HG03432 (cell line): ENCODE measurements around the gene CFAP20DC.
"Not testable (repeated sequence)": the region's sequence is repeated elsewhere in the genome, so short reads cannot be mapped to it uniquely, and the experiment has no call there.

Source experiments
- ATAC-seq: cut with Tn5 transposase; IDR thresholded peaks from one replicate; pipeline ENCODE4 v1.9.1; 2021; ENCODE audit warnings: mild to moderate bottlenecking, moderate library complexity; ENCODE audit not compliant: unreplicated experiment

CFAP20DC gene

DNA sequence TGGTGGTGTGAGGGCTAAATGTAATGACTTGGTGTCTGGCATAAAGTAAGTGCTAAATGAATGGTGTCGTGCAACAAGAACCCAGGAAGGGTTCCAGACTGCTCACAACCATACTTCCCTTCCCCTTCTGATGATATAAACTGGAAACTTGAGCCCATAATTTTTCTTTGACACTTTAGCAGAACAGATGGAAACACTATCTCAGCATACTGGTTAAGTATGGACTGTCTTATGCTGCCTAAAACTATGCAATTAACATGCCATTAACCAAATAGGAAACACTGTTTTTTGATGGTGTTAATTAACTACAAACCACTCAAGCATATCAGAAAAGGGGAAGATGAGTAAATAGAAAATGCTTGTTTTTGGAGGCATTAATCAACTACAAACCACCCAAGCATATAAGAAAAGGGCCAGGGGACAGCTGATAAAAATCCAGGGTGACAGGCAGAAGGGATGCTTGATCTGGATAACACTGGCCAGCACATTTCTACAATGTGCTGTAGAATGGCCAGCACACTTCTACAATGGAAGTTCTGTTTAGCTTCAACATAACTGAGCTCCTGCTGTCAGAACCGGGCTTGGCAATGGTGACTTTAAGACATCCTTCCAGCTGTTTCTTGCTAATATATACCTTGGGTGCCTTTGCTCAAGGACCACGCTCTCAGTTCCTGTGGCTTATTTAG is 297.8 kb downstream of the CFAP20DC start:
- ATAC-seq = no peak

DNA sequence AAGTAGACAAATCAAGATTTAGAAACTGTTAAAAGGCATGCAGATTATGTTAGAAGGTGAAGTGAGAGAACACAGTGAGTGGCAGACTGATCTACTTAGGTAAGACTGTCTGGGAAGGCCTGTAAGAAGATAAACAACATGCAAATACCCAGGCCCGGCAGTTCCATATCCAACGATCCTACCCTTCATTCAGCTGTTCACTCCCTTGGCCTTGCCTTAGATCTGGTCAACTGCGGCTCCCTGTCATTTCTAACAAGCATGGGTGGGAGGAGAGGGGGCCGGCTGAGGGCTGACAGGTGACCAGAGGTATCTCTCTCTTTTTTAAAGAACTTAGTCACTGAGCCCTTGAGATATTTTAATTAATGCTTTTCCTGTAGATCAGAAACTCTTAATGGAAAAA is 298.6 kb downstream of the CFAP20DC start:
- no peak for ATAC-seq

DNA sequence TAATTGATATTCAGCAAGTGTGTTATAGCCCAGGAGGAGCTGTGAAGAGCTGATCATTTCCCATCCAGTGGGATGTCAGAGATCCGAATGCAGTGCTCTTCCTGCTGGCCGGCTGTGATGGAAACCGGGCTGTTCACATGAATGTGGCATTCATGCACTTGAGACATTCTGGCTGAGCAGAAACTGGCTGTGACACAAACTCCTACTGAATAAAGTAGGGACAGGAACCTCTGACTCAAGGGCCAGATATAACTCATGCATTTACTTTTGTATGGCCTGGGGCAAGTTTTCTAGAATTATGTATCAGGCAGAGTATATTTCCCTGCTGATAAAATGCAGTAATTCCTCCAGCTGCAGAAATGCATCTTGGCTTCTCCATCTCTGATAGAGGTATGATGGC is 299.9 kb downstream of the CFAP20DC start:
- no peak for ATAC-seq

DNA sequence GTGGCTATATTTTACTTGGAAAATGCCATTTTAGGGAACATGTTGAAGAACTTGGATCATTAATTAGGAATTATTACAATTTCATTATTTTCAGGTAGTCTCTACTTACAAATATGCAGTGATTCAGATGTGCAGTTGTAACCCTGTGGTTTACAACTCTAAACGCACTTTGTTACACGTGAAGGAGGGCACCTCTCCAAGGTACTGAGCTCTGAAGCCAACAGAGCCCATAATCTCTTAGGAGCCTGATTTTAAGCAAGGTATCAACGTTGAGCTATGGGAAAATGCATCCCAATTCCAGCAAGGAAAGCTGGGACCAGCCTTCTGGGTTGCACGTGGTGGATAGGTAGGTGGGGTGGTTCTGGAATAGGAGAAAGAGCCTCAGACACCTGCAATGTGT is 301.8 kb downstream of the CFAP20DC start:
- no peak for ATAC-seq

DNA sequence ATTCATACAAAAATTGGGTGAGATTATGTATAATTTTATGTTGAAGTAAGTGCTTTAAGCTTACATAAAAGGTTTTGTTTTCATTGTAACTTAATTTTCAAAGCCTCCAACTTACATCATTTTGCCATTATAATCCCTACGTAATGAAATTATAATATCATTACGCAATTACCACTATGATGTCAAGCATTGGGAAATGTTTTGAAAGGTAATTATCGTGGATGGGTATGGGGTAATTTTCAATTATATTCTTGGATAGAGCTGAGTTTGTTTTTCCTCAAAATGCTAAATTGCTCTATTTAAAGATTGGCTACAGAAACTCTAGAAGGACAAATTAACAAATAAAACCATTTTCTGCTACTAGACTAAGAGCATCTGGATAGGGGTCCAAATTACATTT is 303.1 kb downstream of the CFAP20DC start:
- no peak for ATAC-seq

DNA sequence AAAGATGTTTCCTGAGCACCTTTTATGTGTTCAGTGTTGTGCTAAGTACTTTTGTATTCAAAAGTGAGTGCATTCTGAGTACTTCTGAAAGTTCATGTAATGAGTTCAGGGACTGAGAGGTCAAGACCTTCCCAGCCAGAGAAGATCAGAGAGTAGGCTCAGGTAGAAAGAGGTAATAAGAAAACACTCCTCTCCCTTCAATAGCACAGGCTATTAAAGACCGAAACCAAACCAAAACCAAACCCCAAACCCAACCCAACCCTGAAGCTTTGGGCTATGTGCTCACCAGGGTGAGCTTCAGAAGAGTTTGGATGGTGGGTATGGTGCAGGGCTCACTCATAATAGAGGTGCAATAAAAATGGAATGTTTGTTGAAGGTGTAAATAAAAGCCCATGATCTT is 306.5 kb downstream of the CFAP20DC start:
- ATAC-seq = no peak

DNA sequence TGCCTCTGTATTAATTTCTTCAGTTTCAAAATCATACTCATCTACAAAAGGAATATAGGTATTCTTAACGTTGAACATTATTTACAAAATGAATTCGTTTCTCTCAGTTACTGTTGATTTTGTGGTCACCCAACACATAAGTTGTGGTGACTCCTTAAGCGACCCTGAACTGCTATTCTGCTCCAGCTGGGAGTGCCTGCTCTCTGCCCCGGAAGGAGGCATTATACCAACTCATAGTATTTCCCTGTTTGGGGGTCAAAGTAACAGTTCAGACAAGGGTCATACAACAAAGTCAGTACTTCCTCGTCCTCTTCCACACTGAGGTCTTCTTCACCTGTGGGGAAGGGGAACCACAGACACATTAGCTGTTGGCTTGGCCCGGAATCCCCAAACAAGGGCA is 307.6 kb downstream of the CFAP20DC start:
- no peak for ATAC-seq

DNA sequence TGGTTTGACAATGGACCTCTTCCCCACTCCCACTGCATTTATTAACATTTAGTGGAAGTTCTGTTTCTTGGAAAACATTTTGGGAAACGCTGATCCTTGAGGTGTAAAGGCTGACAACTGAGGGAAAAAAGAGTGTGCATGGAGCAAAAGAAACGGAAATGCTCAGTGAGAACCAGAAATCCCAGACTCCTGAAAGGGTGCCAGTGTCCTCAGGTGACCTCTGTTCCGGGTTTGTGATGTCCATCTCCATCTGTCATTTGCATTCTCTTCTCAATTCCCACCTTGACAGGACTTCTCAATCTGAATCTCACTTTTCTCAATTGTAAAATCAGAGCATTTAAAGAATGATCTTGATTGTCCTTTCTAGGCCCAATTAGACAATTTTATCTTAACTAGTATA is 312.2 kb downstream of the CFAP20DC start:
- ATAC-seq = no peak

DNA sequence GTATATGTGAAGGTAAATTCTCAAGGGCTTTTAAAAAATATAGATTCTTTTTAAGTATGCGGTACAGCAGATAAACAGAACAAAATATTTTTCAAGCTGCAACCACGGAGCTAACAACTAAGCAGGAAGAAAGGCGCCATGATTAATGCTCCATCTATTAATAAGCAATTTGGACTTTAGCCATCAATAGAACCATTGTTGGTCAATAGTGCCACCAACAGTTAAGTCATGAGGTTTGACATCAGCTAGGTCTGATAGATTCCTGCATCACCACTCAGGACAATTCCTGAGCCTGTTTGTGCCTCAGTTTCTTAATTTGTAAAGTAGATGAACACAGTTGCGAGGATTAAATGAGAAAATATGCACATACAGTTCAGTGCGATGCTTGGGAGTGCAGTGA is 318.2 kb downstream of the CFAP20DC start:
- ATAC-seq = no peak

DNA sequence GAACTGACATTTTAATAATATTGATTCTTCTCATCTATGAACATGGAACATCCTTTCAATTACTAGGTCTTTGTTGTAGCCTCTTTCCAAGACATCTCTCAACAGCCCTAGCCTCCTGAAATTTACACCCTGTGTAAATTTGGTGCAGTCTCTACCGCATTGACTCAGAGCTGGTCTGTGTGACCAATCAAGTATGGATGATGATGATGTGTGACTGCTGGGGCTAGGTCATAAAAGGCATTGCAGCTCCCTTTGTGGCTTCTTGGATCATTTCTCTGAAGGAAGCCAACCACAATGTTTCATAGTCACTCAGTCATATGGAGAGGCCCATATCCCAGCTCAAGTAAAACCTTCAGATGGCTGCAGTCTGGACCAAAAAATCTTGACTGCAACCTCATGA is 321.1 kb downstream of the CFAP20DC start:
- ATAC-seq = no peak

DNA sequence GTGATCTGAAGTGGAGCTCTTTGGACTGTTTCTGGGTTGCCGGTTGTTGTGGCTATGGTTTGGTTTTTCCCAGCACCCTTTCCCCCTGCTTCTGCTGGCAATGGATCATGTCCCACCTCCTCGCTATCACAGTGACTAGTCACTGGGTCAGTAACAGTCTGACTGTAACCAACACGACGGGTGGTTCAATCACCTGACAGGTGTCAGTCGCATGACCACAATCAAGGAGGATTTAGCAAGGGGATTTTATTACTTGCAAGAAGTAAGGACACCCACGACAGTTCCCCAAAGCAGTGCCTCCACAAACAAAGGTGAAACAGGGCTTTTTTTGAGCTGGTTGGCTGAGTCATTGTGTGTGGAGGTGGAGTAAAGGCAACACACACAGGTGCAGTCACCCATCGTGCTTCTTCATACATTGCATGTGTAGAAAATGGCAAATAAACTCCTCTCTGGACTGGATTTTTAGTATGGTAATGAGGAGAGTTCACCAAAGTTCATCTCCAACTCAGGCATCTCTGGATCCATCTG is 324.4 kb downstream of the CFAP20DC start:
- no peak for ATAC-seq

DNA sequence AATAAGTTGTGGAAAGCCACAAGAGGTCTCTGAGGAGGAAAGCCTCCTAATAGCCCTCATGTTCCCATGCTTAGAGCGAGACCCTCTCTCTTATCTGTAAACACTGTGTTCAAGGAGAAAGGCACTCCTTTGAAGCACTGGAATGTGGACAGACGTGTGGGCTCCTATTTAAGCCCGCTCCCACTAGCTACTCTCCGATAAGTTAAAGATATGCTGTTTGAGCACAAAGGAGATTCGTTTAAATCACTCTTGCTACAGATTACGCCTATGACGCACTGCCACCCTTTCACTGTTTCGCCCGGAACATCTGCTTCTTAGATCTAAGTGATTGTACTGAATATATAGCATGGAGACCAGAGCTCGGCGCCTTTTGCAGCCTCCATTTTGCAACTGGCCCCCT is 325.5 kb downstream of the CFAP20DC start:
- ATAC-seq = no peak

DNA sequence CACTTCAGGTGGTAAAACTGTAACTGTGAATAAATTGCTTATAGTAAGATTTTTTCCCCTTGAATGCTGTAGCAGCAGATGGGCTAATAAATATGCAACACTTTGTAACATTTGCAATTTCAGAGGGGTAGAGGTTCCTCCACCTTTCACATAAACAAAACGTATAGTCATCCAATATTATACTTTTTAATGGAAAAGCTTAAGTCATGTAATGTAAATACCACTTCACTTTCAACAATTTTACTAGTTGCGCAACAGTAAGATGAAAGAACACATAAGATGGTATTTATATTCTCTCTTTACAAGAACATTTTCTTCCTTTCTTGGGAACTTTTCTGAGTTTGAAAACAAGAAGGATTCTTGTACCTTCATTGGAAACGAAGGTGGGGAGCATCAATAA is 326.7 kb downstream of the CFAP20DC start:
- no peak for ATAC-seq

DNA sequence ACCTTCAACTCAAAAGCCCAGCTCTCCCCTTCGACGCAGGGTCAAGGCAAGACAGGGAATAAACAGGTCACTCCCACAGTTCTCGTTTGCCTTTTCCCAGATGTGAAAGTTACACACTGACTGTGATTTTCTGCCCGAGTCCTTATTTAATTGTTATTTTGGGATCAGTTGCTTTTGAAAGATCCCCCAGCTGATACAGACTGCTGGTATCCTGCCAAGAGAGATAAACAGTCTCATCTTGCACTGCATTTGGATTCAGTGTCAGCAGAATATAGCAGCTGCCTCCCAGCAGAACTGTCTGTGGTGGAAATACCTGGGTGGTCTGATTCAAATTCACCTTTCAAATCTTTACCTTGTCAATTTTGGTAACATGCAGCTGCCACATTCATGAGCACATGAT is 327.3 kb downstream of the CFAP20DC start:
- ATAC-seq = no peak

DNA sequence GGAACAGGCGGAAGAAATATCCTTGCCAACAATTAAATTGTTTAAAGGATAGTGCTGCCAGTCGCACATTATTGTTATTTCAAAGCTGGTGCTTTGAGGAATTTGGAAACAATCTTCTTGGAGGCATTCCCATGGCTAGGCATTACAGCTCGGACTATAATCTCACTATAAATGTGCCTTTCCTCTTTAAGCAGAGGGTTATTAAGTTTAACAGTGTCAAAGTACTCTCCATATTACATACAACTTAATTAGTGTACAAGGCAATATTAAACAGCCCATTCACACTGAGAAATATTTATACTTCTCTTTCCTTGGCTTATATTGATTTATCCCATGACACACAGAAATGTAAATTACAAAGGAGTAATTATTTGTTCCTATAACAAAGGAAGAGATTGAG is 329.3 kb downstream of the CFAP20DC start:
- no peak for ATAC-seq

DNA sequence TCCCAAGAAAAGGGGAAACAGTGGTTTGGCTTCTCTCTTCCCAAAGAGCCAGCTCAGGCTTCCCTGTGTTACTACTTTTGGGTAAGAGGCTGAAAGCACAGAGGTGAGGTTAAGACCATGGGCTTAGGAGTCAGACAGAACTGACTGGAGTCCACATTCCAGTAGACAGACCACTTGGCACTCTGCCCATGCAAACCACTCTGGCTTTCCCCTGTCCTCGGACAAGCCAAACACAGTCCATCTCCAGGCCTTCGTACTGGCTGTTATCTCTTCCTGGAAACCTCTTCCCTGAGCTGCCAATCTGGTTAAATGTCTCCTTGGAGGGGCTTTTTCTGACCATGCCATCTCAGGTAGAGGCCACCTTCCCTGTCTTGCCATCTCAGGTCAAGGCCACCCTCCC is 330.1 kb downstream of the CFAP20DC start:
- ATAC-seq = no peak

DNA sequence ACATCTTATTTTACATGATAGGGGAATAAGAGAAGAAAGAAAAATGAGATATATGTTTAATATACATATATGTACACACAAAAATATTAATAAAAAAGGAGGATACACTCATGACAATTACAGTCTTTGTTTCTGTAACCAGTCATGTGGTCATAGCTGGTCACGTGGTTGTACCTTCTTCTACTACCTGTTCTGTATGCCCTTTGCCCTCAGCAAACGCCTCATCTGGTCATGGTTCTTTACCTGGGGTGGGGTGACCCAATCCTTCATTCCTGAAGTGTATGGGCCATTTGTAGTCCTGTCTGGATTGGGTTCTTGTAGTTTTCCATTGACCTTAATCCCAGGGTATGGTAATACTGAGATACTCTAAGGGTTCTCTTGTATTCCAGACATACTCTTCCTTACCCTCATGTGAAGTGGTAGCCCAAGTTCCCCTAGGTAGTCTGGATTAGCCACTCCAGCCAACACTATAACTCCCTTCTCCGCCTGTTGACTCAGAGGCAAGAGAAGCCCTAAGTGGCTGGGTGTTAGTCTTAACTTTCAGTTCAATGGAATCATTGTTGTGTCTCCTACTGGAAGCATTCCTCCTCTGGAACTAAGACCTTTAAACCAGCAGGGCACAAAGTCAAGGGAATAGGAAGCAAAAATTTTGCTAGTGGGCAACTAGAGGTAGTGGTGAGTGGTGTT is 336.0 kb downstream of the CFAP20DC start:
- no peak for ATAC-seq

DNA sequence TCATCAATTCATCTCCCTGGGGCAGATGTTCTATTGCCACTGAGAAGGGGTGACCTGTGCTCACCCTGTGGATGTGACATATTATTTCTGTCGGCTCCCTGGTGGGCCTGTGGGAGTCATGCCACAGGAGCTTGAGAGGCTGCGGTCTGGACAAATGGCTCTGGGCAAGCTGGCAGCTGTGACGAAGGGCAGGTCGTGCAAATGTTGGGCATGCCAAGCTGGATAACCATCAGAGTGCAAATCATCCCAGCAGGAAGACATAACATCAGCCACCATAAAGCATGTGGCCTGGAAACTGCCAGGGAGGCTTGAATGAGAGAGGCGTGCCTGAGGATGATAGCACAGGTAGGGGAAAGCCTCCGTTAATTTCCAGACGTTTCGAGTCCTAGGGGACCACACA is 338.0 kb downstream of the CFAP20DC start:
- ATAC-seq = no peak

DNA sequence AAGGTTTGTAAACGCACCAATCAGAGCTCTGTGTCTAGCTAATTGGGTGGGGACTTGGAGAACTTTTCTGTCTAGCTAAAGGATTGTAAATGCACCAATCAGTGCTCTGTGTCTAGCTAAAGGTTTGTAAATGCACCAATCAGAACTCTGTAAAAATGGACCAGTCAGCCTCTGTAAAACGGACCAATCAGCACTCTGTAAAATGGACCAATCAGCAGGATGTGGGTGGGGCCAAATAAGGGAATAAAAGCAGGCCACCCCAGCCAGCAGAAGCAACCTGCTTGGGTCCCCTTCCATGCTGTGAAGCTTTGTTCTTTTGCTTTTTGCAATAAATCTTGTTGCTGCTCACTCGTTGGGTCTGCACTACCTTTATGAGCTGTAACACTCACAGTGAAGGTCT is 340.8 kb downstream of the CFAP20DC start:
- ATAC-seq = not testable (repeated sequence)

DNA sequence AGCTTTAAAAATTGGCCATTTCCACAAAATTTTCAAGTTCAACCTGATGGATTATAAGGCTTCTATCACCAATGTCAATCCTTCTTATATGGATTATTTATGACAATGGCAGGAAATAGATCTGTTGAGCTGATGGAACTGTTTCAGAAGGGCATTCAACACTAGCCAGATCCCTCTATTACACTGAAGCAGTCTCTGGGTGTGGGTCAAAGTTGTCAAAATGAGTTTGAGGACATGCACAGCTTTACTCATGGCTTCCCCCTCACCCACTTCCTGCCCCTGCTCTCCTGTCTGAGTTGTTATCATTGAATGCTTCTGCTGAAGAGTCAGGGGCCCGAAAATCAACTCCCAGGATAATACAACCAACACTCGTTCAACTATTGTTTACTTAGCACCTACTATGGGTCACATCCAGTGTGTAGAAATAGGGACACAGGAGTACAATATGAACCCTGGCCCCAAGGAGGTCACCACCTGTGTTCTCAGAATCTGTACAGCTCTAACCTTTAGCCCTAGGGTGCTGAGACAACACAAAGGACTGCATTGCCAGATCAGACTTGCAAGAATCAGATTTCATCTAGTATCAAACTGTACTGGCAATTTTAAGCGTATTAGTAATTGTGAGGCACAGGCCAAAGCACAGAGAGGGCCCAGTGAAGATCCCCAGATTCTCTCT is 341.6 kb downstream of the CFAP20DC start:
- no peak for ATAC-seq

DNA sequence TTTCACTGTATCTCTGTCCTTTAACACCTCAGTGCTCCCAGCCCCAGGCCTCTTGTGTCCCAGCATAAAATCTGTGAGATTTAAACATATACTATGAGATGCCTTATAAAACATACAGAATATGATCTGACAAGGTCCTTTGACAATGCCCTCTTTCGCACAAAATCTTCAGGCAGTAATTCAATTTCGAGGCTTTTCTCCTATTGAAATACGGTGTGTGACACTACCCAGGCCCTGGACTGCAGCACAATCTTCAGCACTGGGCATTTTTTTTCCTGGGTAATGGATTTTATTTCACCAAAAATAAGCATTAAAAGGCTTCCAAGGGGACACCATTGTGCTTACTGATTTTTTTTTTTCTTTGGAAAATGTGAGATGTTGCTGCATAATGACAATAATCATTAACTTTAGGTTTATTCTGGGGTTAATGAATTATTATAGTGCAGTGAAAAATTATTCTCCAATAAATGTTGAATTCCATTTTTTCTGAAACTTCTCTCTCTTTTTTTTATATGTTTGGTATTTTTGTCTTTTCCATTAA is 342.4 kb downstream of the CFAP20DC start:
- ATAC-seq = no peak
